Stimulated activated CD4-positive, alpha-beta T cell treated with anti-CD3 and anti-CD28 coated beads, Interleukin-12 subunit alpha, Interleukin-12 subunit beta, amount 100 ng/mL, for 4 hours (primary cell): Measurements from ENCODE around the gene PHACTR1.

Source experiments
- DNase-seq: peaks from one replicate; pipeline ENCODE4 v3.0.0-alpha.2; 2020

Gene PHACTR1

GRCh38 chr6:13038315-13038714 lies 321.7 kb downstream of the PHACTR1 start:
- no peak for DNase-seq

GRCh38 chr6:13038741-13039190 lies 322.2 kb downstream of the PHACTR1 start:
- DNase-seq: no peak

GRCh38 chr6:13044390-13044789 lies 327.8 kb downstream of the PHACTR1 start:
- DNase-seq: no peak

GRCh38 chr6:13044896-13045295 lies 328.3 kb downstream of the PHACTR1 start:
- DNase-seq: no peak

- DNase-seq: no peak
These were observed 329.1 kb downstream of the PHACTR1 start for GRCh38 chr6:13045676-13046075.

GRCh38 chr6:13046084-13046483 lies 329.5 kb downstream of the PHACTR1 start:
- no peak for DNase-seq

- DNase-seq: no peak
These were observed 331.5 kb downstream of the PHACTR1 start for GRCh38 chr6:13048113-13048512.

- DNase-seq: no peak
These were observed 333.2 kb downstream of the PHACTR1 start for GRCh38 chr6:13049666-13050254.

- no peak for DNase-seq
These were observed 336.5 kb downstream of the PHACTR1 start for GRCh38 chr6:13053006-13053461.

GRCh38 chr6:13058051-13058450 lies 341.5 kb downstream of the PHACTR1 start:
- DNase-seq: no peak

- no peak for DNase-seq
These were observed 342.5 kb downstream of the PHACTR1 start for GRCh38 chr6:13059026-13059425.

- DNase-seq: no peak
These were observed 346.8 kb downstream of the PHACTR1 start for GRCh38 chr6:13063300-13063918.

GRCh38 chr6:13065581-13065980 lies 349.0 kb downstream of the PHACTR1 start:
- no peak for DNase-seq

- no peak for DNase-seq
These were observed 349.5 kb downstream of the PHACTR1 start for GRCh38 chr6:13066050-13066449.

GRCh38 chr6:13066820-13067219 lies 350.3 kb downstream of the PHACTR1 start:
- no peak for DNase-seq

GRCh38 chr6:13068586-13069210 lies 352.1 kb downstream of the PHACTR1 start:
- DNase-seq: no peak

GRCh38 chr6:13071550-13072345 lies 355.2 kb downstream of the PHACTR1 start:
- DNase-seq: no peak

- no peak for DNase-seq
These were observed 356.2 kb downstream of the PHACTR1 start for GRCh38 chr6:13072686-13073347.

GRCh38 chr6:13074415-13075140 lies 358.0 kb downstream of the PHACTR1 start:
- no peak for DNase-seq

GRCh38 chr6:13075141-13075845 lies 358.7 kb downstream of the PHACTR1 start:
- no peak for DNase-seq

- DNase-seq: no peak
These were observed 360.0 kb downstream of the PHACTR1 start for GRCh38 chr6:13076575-13076974.

GRCh38 chr6:13077117-13077516 lies 360.6 kb downstream of the PHACTR1 start:
- DNase-seq: no peak
